GM23248 (cell line): ENCODE data around the gene HNRNPLL. TPM values are rescaled to one million over a fixed set of nuclear protein-coding genes. Genes with fewer than 3 reads are reported as not detected.

Source experiments
- DNase-seq: peaks from one replicate; pipeline ENCODE4 v3.0.0-alpha.2; 2015
- H2AFZ ChIP-seq: fragments of 200-600 bp; sonication (generic); 2 replicates; pipeline ENCODE4 v1.6.1; 2016; ENCODE audit warnings: antibody characterized with exemption
- H3F3A ChIP-seq: fragments of 200-600 bp; sonication (generic); 2 replicates; pipeline ENCODE4 v1.6.1; 2016; ENCODE audit warnings: mild to moderate bottlenecking, antibody characterized with exemption, mixed run types; ENCODE audit not compliant: insufficient read depth
- H3K27ac ChIP-seq: fragments of 200-600 bp; sonication (generic); 2 replicates; pipeline ENCODE4 v1.5.1; 2016; ENCODE audit warnings: mild to moderate bottlenecking
- H3K27me3 ChIP-seq: fragments of 200-600 bp; sonication (generic); replicated peaks from 2 replicates; pipeline ENCODE4 v1.6.1; 2016; ENCODE audit warnings: mild to moderate bottlenecking; ENCODE audit not compliant: insufficient read depth
- H3K36me3 ChIP-seq: fragments of 200-600 bp; sonication (generic); 2 replicates; pipeline ENCODE4 v1.6.1; 2016; ENCODE audit warnings: low read depth, mild to moderate bottlenecking
- H3K4me1 ChIP-seq: fragments of 200-600 bp; sonication (generic); 2 replicates; pipeline ENCODE4 v1.6.1; 2016; ENCODE audit warnings: mild to moderate bottlenecking; ENCODE audit not compliant: insufficient read depth
- H3K4me2 ChIP-seq: fragments of 200-600 bp; sonication (generic); one replicate; pipeline ENCODE4 v1.6.1; 2016; ENCODE audit warnings: mild to moderate bottlenecking; ENCODE audit not compliant: unreplicated experiment
- H3K4me3 ChIP-seq: fragments of 200-600 bp; sonication (generic); 2 replicates; pipeline ENCODE4 v1.5.1; 2016; ENCODE audit warnings: mild to moderate bottlenecking
- H3K79me2 ChIP-seq: fragments of 200-600 bp; sonication (generic); 2 replicates; pipeline ENCODE4 v1.6.1; 2016; ENCODE audit warnings: mild to moderate bottlenecking; ENCODE audit not compliant: insufficient read depth
- H3K9ac ChIP-seq: fragments of 200-600 bp; sonication (generic); 2 replicates; pipeline ENCODE4 v1.6.1; 2016; ENCODE audit warnings: mild to moderate bottlenecking
- H3K9me2 ChIP-seq: fragments of 200-600 bp; sonication (generic); 2 replicates; pipeline ENCODE4 v1.6.1; 2016; ENCODE audit warnings: mixed run types, mild to moderate bottlenecking, moderate library complexity; ENCODE audit not compliant: insufficient read depth
- H3K9me3 ChIP-seq: fragments of 200-600 bp; sonication (generic); one replicate; pipeline ENCODE4 v1.6.1; 2017; ENCODE audit warnings: low read depth
- H4K20me1 ChIP-seq: fragments of 200-600 bp; sonication (generic); 2 replicates; pipeline ENCODE4 v1.6.0; 2016; ENCODE audit not compliant: insufficient read depth
- EZH2 ChIP-seq: fragments of 200-600 bp; sonication (generic); IDR thresholded peaks from 2 replicates; pipeline ENCODE4 v1.6.1; 2018; ENCODE audit warnings: antibody characterized with exemption, mild to moderate bottlenecking; ENCODE audit not compliant: insufficient read depth, poor library complexity, severe bottlenecking
- EZH2phosphoT487 ChIP-seq: fragments of 200-600 bp; sonication (generic); IDR thresholded peaks from 2 replicates; pipeline ENCODE4 v1.6.1; 2018; ENCODE audit warnings: antibody characterized with exemption, moderate library complexity, mild to moderate bottlenecking, low read depth; ENCODE audit not compliant: insufficient read depth
- WGBS, 2 experiments: methylation state at CpG; one replicate each; pipeline ENCODE4 v1.1.6; 2015 to 2017; ENCODE audit warnings: low lambda C conversion rate in 2 of 2, low coverage in 1 of 2; ENCODE audit errors: missing lambda C conversion rate in 2 of 2; 5-methylcytosine and 5-hydroxymethylcytosine counted together
- in situ Hi-C: fragments of 300-500 bp; cut with MboI; formaldehyde crosslinking; loops from 2 replicates; pipeline ENCODE4 v1.15.0; 2020
- polyA plus RNA-seq: library from polyadenylated mRNA; unstranded; fragments of >200 nt; fragmentation: Nextera tagmentation; extraction: Ambion mirVana; gene quantifications from 2 replicates; pipeline ENCODE4 v1.2.1, GENCODE V29; 2016
- total RNA-seq: library from RNA; depleted of rRNA; stranded (reverse); fragments of >200 nt; shearing (Covaris generic); gene quantifications from 2 replicates; pipeline ENCODE4 v1.2.3, GENCODE V29; 2014

HNRNPLL gene
- total and polyA plus RNA-seq, 2 experiments from 2014 or later: 31.3 to 42.6 TPM

DNA sequence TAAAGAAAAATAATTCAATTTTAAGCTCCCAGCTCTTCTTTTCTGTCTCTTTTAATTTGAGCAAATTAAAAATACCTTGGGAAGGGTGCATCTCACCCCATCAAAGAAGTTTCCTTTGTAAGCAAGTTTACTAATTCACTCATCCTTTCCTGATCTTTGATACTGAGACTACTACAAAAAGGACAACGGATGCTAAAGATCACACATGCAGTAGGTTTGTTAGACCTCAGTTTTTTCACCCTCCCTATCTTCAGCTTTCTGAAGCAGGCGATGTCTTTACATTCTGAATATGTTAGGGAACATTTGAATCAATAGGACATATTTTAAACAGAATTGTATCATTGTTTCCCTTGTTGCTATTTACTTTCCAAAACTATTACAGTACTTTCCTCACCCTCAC, 6.0 kb upstream of the HNRNPLL start:
- WGBS, 2 experiments: 80 to 96% methylated on average over 2 of the region's 2 CpGs
- in situ Hi-C loops: loop anchor here (10.0 kb wide), 1 partner anchor 106 kb away; no protein-coding TSS in a partner anchor
- H3K27ac ChIP-seq: no peak overlapping the region

DNA sequence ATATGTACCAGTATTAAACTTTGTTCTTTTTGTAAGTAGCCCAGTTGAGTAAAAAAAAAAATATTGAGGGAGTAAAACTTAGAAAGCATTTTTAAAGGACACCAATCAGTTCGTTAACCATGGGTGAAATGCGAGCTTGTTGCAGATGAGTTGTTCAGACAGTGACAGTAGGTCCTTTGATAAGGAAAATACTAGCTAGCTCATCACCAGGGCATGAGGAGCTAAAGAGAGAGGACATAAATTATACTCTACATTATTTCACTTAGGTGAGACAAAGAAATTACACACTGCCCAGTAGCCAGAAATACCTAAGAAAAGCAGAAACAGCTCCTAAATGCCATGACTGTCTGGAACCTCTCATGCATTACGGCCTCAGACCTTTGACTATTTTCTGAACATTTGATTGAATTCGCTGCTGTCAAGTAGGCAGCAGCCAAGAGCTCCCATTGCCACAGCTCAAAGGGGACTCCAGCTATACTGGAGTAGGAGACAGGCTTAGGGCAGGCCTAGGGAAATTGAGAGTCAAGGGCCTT, 2.6 kb upstream of the HNRNPLL start:
- Histone ChIP-seq H3K79me2 (peaks cover 21% of the 10 kb centered on the region), H3K27me3 (no peaks in the 10 kb centered on the region), H2AFZ (no peak overlapping the region), H3K9ac (no peak overlapping the region), H3K4me3 (no peak overlapping the region), H3K9me2 (no peaks in the 10 kb centered on the region), H3K4me2 (no peak overlapping the region), H3F3A (peaks cover 13% of the 10 kb centered on the region; the same call in 1 of the 2 replicates), H3K9me3 (no peaks in the 10 kb centered on the region), H3K27ac (no peak overlapping the region), H3K4me1 (peaks cover 9% of the 10 kb centered on the region), H3K36me3 (no peaks in the 10 kb centered on the region), H4K20me1 (peaks cover 8% of the 10 kb centered on the region)
- in situ Hi-C loops: loop anchor here (10.0 kb wide), 1 partner anchor 109 kb away; no protein-coding TSS in a partner anchor
- no peak for DNase-seq
- WGBS, 2 experiments: 86 to 90% methylated on average over 4 of the region's 4 CpGs
- TF ChIP-seq EZH2 (no peak), EZH2phosphoT487 (no peak)

More for the DNA sequence above, 6.0 kb upstream of the HNRNPLL start:
- Histone ChIP-seq H3K4me1 (peaks cover 7% of the 10 kb centered on the region; the same call in 1 of the 2 replicates), H3K27me3 (no peaks in the 10 kb centered on the region), H3K79me2 (no peaks in the 10 kb centered on the region), H3K9me2 (no peaks in the 10 kb centered on the region), H3K4me3 (no peak overlapping the region), H3K36me3 (no peaks in the 10 kb centered on the region), H2AFZ (no peak overlapping the region), H4K20me1 (no peaks in the 10 kb centered on the region), H3K9ac (no peak overlapping the region), H3K9me3 (no peaks in the 10 kb centered on the region), H3F3A (no peaks in the 10 kb centered on the region), H3K4me2 (no peak overlapping the region)
- DNase-seq: no peak
- no peak for TF ChIP-seq EZH2
- TF ChIP-seq EZH2phosphoT487: no peak

DNA sequence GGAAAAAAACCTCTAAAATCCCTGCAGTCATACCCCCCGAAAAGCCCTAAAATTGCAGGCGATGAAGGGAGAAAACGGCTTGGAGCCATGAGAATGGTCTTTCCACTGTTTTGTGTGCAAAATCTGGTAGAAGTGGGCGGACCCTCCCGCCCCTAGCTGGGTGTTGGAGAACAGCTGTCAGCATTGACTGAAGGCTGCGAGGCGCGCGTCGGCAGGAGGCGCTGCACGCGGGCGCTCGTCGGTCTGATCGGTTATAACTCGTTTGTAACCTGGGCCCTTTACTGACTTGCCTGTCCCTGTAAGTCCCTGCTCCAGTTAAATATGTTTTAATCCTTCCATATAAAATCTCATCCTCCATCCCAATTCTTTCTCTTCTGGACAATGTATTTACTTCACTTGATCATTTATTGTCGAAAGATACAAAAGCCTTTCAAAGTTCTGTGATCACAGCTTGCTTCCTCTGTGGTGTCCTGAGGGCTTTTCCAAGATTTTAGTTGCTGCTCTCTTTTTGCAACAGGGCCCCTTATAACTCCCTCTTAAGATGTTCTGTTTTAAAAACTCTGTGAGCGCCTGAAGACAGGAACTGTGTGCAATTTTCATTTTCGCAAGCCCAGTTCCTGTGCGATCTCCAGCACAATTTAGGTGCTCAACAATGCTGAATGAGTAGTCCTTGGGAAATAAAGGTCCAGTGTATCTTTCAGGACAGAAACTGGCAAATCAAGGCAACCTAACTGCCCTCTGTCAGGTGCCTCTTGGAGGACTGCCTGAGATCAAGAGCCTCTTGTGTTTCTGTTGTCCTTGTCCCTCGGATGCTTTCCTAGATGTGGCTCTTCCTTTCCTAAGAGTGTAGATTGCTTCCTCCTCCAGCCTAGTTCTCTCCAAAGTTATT, 918 bp upstream of the HNRNPLL start:
- WGBS, 2 experiments: 20 to 22% methylated on average over 23 of the region's 23 CpGs
- no peak for TF ChIP-seq EZH2phosphoT487
- TF ChIP-seq EZH2: no peak
- in situ Hi-C loops: loop anchor here (10.0 kb wide), 1 partner anchor 111 kb away; no protein-coding TSS in a partner anchor
- peaks cover 25% of the 10 kb centered on the region for H4K20me1 ChIP-seq
- peaks cover 27% of the 10 kb centered on the region for H3K4me1 ChIP-seq
- H2AFZ ChIP-seq: peak overlapping the region; percentile 100
- peak overlapping the region; percentile 84 for H3K4me2 ChIP-seq
- H3F3A ChIP-seq: peaks cover 26% of the 10 kb centered on the region; the same call in 1 of the 2 replicates
- H3K9ac ChIP-seq: peak overlapping the region; percentile 80
- peak overlapping the region; percentile 94 for H3K4me3 ChIP-seq
- H3K79me2 ChIP-seq: peaks cover 38% of the 10 kb centered on the region
- no peaks in the 10 kb centered on the region for H3K9me2 ChIP-seq
- H3K27ac ChIP-seq: peak overlapping the region; percentile 62
- DNase-seq: peak; percentile 87
- no peaks in the 10 kb centered on the region for H3K9me3 ChIP-seq
- no peaks in the 10 kb centered on the region for H3K27me3 ChIP-seq
- no peaks in the 10 kb centered on the region for H3K36me3 ChIP-seq

DNA sequence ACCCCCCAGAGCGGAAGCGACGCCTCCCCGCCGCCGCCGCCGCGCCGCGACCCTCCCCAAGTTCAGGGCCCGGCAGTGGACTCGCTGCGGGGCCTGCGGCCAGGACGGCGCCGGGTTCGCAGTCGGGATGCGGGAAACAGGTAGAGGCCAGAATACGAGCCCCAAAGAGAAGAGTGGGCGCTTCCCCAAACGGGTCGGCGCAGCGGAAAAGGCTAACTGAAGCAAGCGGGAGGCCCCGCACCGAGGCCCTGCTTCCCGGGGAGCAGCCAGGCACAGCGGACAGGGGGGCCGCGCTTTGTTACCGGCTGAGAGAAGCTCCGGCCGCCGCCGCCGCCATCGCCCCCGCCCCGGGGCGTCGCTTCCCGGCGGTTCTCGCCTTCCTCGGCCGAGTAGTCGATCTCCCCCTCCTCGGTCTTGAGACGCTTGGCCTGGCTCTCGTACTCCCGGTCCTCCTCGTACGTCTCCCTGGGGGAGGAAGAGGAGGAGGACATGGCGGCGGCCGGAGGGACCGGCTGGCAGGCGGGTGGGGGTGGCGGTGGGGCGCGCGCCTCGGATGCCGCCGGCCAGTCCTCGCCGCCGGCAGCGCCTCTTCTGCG, 494 bp downstream of the HNRNPLL start:
- Histone ChIP-seq H3K9me2 (no peaks in the 10 kb centered on the region), H3K36me3 (no peaks in the 10 kb centered on the region), H3K27ac (peak overlapping the region; percentile 82), H3K4me3 (peak overlapping the region; percentile 94), H4K20me1 (peaks cover 30% of the 10 kb centered on the region), H3K9ac (peak overlapping the region; percentile 93), H3K4me2 (peak overlapping the region; percentile 100), H2AFZ (peak overlapping the region; percentile 66), H3F3A (peaks cover 26% of the 10 kb centered on the region; the same call in 1 of the 2 replicates), H3K79me2 (peaks cover 52% of the 10 kb centered on the region), H3K4me1 (peaks cover 33% of the 10 kb centered on the region), H3K27me3 (no peaks in the 10 kb centered on the region), H3K9me3 (no peaks in the 10 kb centered on the region)
- in situ Hi-C loops: loop anchor here (10.0 kb wide), 1 partner anchor 113 kb away; no protein-coding TSS in a partner anchor
- 1 to 2% methylated on average over 23 to 66 of the region's 74 CpGs for WGBS, 2 experiments
- TF ChIP-seq EZH2phosphoT487 (no peak), EZH2 (no peak)
- peak; percentile 58 for DNase-seq
